ENCODE measurements around the gene BAHCC1.

Gene BAHCC1

DNA sequence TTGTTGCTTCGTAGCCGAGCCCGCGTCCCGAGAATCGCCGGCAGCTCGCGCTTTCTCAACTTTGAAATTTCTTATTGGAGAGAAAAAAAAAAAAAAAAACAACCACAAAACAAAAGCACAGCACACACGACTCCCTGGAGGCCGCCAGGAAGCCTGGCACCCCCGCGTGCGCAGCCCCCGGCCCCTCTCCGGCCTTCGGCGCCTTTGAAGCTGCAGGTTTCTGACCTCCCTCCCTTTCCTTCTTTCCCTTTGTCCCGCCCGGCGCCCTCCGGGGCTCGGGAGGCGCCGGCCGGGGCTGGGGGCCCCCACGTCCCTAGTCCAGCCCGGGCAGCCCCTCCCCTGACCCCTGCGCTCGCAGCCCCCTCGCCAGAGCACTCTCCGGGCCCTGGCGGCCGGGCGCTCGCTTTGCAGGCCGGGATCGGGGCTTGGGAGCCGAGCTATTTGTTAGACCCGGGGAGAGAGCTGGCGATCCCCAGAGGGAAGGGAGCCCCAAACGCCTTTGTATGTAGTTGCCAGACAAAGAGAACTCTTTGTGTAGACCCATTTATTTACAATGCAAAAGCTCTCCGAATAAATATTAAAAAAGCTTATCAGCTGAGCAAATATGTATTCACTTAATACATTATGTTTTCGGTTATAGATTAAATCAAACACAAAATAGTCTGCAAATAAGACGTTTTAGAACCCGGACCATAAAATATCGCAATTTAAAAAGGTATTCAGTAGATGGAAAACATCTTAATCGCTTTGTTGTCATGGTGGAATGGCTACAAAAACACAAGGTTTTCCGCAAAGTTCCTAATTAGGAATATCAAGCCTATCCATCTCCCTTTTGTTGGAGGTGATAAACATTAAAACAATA is 2.3 kb downstream of the BAHCC1 start:
- no peak for DNase-seq (ENCODE audit: low read depth in 1 of 2, low spot score in 1 of 2)

DNA sequence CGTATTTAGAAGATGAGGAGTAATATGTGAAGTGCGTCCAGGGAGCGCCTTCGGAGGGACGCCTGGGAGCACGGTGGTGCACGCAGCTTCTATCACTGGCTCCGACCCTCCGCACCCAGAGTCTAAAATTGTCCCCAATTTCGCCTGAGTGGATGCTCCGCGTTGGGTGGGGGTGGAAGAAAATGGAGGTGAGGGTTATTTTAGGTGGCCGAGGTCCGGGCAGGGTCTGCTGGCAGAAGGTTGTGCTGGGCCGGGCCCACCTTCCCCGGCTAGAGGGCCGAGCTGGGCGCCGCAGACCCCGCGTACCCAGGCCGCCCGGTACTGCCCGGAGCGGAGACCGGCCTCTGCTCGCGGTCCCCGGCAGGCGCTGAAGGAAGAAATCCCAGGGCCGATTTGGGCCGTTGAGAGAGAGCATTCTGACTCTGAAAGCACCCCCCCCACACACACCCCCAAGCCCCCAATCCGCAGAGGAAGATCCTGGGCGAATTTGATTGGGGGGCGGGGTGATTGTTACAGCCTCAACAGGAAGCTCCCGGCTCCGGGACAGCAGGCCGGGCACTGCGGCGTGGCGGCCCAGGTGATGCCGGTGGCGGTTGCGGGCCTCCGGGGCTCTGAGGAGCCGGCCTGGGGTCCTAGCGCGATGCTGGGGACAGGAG is 3.0 kb downstream of the BAHCC1 start:
- DNase-seq (ENCODE audit: low read depth in 1 of 2, low spot score in 1 of 2): no peak

GRCh38 chr17:81398832-81399411 is 3.7 kb downstream of the BAHCC1 start:
- DNase-seq (ENCODE audit: low read depth in 1 of 2, low spot score in 1 of 2): no peak

DNA sequence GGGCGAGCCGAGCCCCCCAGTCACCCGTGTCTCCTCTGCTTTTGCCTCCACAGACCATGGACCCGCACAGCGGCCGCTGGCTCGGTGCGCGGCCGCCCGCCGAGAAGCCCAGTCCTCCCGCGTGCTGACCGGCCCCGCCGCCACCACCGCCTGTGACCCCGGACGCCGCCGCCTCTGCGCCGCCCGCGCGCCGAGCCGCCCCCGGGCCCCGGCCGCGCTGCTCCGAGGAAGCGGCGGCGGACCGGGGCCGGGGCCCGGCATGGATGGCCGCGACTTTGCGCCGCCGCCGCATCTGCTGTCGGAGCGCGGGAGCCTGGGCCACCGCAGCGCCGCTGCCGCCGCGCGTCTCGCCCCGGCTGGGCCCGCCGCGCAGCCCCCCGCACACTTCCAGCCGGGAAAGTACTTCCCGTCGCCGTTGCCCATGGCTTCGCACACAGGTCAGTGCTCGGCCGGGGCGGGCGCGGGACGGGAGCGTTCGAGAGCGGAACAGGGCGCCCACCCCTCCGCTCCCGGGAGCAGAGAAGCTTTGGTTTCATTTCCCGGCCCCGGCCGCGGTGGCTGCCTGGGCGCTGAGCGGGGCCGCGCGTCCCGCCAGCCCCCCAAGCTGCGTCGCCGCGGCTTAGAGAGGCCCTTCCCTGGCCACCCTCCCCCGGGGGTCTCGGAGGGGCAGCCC is 4.4 kb downstream of the BAHCC1 start:
- DNase-seq (ENCODE audit: low read depth in 1 of 2, low spot score in 1 of 2): no peak

DNA sequence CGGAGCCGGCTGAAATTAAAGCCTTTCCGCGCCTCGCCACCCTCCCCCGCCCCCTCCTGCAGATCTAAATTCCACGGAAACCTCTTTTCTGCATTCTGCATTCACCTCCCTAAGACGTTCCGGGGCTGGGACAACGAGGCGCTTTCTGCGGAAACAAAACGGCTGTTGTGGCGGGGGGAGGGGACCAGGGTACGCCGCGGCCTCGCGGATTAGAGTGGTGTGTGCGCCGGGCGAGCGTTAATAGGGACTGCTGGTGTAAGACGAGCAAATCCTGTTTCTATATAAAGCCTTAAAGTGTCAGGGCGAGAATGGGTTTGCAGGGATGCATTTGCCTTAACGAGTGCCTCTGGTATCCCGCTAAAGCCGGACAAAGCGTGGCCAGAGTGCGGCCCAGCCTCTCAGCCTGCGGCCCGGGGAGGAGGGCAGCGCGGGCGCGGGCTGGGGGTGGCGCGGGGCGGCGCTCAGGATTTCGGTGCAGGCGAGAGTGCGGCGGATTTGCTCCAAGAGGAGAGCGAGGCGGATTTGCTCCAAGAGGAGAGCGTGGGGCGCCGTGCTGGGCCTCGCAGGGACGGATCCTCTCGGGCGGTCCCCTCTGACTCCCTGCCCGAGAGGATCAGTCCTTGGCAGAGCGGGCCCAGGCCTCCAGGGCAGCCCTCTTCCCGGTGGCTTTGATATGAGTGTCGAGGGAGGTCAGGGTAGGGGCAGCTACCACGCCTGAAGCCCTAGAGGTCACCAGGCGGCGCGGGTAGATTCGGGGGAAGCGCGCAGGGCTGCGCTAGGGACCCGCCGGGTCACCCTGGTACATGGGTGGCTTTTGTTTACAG is 5.1 kb downstream of the BAHCC1 start:
- no peak for DNase-seq (ENCODE audit: low read depth in 1 of 2, low spot score in 1 of 2)

DNA sequence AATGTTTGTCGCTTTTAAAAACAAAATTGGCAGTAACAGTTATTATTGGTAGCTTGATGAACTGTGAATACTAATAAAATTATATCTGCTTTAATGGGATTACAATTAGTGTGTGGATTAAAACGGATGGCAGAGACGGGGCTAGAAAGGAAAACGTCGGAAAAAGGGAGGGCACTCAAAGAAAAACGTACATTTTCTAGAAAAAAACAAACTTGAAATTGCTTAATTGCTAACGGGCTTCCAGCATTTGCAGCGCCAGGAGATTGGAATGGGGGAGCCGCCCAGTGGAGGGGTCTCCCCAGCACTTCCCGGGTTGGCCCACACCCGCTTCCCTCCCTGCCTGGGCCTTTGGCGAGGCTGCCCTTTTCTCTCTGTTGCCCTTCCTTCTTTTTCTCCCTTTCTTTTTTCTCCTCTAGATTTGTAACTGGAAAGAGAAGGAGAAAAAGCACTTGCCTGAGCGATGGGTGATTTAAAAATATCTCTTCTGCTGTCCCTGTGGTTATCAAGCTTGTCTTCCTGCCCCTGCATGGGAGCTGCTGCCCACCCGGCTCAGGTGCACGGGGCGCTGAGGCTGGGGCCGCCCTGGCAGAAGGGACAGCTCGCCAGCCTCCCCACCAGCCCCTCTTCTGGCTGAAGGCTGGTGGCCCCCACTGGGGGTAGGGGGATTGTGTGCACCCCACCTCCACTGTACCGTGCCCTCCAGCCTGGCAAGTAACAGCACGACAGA is 5.9 kb downstream of the BAHCC1 start:
- DNase-seq (ENCODE audit: low read depth in 1 of 2, low spot score in 1 of 2): no peak

DNA sequence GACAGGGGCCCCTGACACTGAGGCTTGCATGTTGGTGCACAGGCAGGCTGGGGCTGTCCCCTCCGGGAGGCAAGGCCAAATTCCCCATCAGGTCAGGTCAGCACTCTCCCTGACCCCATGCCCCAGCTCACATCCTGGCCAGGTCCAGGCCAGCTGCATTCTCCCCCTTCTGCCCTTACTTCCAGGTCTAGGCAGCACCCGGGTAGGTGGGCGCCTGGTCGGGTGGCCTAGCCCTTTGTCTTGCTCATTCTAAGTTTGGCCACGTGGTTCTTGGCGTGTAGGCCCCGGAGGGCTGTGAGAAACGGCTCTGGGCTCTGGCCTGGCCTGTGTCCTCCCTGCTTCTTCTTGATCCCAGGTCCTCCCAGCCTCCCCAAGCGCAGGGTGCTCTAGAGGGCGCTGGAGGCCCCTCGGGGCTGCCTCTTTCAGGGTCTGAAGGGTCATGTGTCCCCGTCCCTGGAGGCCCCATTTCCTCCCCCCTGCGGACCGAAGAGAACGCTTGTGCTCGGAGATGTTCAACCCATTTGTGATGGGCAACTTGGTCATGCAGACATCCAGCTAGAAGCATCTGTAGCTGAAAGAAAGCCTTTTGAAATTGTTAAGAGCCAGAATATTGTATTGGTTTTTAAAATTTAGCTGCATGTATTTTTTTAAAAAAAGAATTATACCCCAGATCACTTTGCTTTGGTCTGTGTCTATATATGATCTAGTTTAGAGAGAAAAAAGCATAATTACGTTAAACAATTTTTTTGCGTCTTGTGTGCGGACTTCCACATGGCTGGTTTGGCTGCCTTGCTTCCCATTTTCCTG is 6.7 kb downstream of the BAHCC1 start:
- DNase-seq (ENCODE audit: low read depth in 1 of 2, low spot score in 1 of 2): no peak

DNA sequence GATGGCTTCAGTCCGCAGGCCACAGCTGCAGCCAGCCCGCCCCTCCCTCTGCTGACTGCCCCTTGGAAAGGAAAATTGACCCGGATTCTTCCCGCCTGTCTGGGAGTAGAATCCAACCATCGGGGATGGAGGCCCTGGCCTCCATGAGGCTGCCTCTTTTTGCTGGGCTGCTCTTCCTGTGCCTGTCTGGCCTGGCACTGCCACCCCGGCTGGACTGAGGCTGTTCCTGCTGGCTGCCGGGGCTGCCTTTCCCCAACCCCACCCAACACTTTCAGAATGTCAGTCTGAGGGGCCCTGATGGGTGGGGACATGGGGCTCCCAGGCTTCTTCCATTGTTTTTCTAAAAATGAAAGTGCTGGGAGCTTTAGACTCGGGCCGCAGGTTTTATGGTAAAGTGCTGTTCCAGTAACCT is 7.3 kb downstream of the BAHCC1 start:
- DNase-seq (ENCODE audit: low read depth in 1 of 2, low spot score in 1 of 2): no peak

- DNase-seq (ENCODE audit: low read depth in 1 of 2, low spot score in 1 of 2): no peak
Measured at GRCh38 chr17:81402981-81403467, 7.8 kb downstream of the BAHCC1 start.

GRCh38 chr17:81403671-81404534 is 8.6 kb downstream of the BAHCC1 start:
- DNase-seq (ENCODE audit: low read depth in 1 of 2, low spot score in 1 of 2): no peak

GRCh38 chr17:81404558-81405165 is 9.4 kb downstream of the BAHCC1 start:
- DNase-seq (ENCODE audit: low read depth in 1 of 2, low spot score in 1 of 2): no peak

DNA sequence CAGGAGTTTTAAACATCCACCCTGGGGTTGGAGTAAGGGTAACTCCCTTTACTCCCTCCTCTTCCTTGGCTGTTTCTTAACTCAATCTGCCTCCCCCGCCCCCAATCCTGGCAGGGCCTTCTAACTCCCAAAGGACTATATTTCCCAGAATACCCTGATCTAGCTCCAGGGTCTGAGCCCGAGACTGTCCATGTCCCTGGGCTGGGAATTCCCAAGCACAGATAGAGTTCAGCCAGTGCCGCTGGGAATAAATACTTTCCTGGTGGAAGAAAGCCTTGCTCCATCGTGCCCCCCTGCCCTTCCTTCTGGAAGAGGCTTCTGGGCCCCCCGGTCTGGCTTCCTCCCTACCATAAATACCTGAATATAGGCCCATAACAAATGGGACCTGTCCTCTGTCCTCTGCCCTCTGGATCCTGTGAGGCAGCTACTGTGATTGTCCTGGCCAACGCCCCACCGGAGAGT is 10.2 kb downstream of the BAHCC1 start:
- no peak for DNase-seq (ENCODE audit: low read depth in 1 of 2, low spot score in 1 of 2)

DNA sequence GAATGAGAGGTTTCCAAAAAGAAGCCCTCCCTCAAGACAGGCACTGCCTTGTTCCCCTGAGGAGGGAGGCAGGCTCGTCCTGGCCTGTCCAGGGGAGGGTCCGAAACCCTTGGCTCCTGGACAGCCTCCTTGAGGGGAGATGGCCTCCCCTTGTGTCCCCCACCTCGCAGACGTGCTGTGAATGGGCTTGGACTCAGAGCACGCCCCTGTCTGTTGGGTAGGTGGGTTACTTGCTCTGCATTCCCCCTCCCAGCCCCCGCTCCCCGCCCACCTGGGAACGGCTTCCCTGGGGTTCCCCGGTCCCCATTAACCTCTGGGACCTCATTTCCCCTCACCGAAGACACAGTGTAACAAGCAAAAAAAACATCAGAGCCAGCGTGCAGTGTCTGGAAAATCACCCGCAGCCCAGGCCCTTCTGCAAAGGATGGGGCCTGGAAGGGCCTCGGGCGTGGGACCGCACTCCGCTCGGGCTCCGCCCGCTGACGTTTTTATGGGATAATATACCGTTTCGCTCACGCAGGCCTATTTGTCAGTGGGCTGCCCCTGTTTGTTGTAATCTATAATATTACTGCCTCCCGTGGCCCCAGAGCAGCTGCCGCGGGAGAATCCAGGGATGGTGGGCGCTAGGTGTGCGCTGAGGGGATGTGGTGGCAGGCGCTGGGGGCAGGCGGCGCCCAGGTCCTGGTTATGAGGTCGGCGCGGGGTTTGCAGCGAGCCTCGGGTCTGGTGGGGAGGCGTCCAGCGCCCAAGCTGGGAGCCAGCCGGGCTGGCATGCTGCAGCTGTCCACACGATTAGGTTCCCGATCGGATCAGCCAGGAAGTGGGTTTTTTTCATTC is 11.1 kb downstream of the BAHCC1 start:
- DNase-seq (ENCODE audit: low read depth in 1 of 2, low spot score in 1 of 2): no peak

DNA sequence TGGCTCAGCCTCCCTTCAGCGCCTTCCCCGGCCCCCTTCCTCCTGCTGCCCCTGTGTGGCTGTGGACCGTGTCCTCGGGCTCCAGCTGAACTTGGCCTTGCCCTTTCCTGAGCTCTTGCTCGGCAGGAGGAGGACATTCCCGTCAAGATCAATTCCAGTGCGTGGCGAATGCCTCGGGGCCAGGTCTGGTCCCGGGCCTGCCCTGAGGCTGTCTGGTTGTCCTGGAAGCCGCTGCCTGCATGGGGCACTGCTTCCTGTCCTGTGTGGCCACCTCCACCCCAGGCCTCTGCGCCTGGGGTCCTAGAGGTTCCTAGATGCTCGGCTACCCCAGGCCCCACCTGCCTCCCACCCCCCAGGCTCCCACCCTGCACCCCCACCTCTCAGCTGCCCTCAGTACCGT is 12.8 kb downstream of the BAHCC1 start:
- no peak for DNase-seq (ENCODE audit: low read depth in 1 of 2, low spot score in 1 of 2)

GRCh38 chr17:81409190-81409935 is 14.1 kb downstream of the BAHCC1 start:
- no peak for DNase-seq (ENCODE audit: low read depth in 1 of 2, low spot score in 1 of 2)

DNA sequence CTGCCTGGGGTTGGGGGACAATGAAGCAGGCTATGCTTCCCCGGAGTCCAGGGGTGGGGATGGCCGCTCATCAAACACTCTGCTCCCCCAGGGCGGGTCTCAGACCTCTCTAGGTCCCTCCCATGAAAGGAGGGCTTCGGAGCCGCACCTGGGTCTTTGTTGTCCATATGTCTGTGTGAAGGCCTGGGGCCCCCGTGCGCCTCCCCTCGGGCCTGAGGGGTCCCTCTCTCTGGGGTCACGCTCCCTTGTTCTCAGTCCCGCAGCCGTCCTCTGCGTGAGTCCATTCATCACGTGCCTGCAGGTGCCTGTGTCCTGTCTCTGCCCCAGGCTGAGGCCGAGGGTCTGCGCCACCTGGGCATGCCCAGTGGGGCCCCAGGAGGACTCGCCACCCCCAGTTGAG is 15.6 kb downstream of the BAHCC1 start:
- no peak for DNase-seq (ENCODE audit: low read depth in 1 of 2, low spot score in 1 of 2)

Data from activated T-helper 1 cell treated with anti-CD3 and anti-CD28 coated beads, Interleukin-2, amount 50 U/mL, for 16 hours (primary cell).